IMR-90 (cell line): Measurements from ENCODE around the gene PKHD1. TPM values are rescaled to one million over a fixed set of nuclear protein-coding genes. Genes with fewer than 3 reads are reported as not detected.

Experiments used
- ATAC-seq: fragments of 200-7000 bp; cut with Tn5 transposase; 2 replicates; pipeline ENCODE4 v1.9.1; 2020; ENCODE audit warnings: low read depth, mild to moderate bottlenecking, moderate library complexity
- BruUV-seq: library from RNA; stranded (reverse); fragments of 400-500 nt; replicated peaks from 2 replicates; lab custom pipeline; 2021; lab: Mats Ljungman, UMichigan
- CTCF ChIA-PET: fragments of 300-600 bp; formaldehyde crosslinking; extraction: SDS; loops from one replicate; lab custom pipeline; 2021; ENCODE audit warnings: antibody characterized with exemption; lab: Yijun Ruan, JAX
- POLR2A ChIA-PET: fragments of 300-600 bp; sonication (Branson Sonifier 250); formaldehyde crosslinking; loops from one replicate; lab custom pipeline; 2022; ENCODE audit warnings: antibody characterized with exemption; ENCODE audit not compliant: unreplicated experiment; lab: Charles Lee
- DNase-seq: peaks from one replicate; pipeline ENCODE4 v3.0.0; 2013
- H2AFZ ChIP-seq: replicated peaks from 2 replicates; pipeline ENCODE3; 2013; ENCODE audit warnings: low read length, mild to moderate bottlenecking; ENCODE audit not compliant: poor library complexity
- H2AK5ac ChIP-seq: 2 replicates; pipeline ENCODE4 v1.6.1; 2013; ENCODE audit warnings: low read depth, low read length, inconsistent platforms
- H2AK9ac ChIP-seq: replicated peaks from 2 replicates; pipeline ENCODE3; 2013; ENCODE audit warnings: mild to moderate bottlenecking, low read depth, low read length, moderate library complexity; ENCODE audit not compliant: poor library complexity
- H2BK120ac ChIP-seq: 2 replicates; pipeline ENCODE4 v1.6.1; 2013; ENCODE audit warnings: low read depth, low read length, inconsistent platforms
- H2BK15ac ChIP-seq: 3 replicates; pipeline ENCODE4 v1.6.1; 2013; ENCODE audit warnings: low read depth, low read length, inconsistent platforms
- H2BK20ac ChIP-seq: 2 replicates; pipeline ENCODE4 v1.6.1; 2013; ENCODE audit warnings: low read depth, mild to moderate bottlenecking, inconsistent platforms, low read length, moderate library complexity
- H2BK5ac ChIP-seq: 2 replicates; pipeline ENCODE4 v1.6.1; 2013; ENCODE audit warnings: mild to moderate bottlenecking, low read depth, low read length, inconsistent platforms; ENCODE audit not compliant: poor library complexity, severe bottlenecking
- H3K14ac ChIP-seq: replicated peaks from 2 replicates; pipeline ENCODE4 v1.6.1; 2013; ENCODE audit warnings: low read depth, low read length, inconsistent platforms
- H3K18ac ChIP-seq: 2 replicates; pipeline ENCODE4 v1.6.1; 2013; ENCODE audit warnings: low read depth, low read length, control low read depth
- H3K23ac ChIP-seq: 2 replicates; pipeline ENCODE4 v1.6.1; 2013; ENCODE audit warnings: low read depth, low read length, inconsistent platforms
- H3K27ac ChIP-seq: 2 replicates; pipeline ENCODE4 v1.5.1; 2013; ENCODE audit warnings: mild to moderate bottlenecking, control low read depth, low read length; ENCODE audit not compliant: insufficient read depth
- H3K27me3 ChIP-seq: 2 replicates; pipeline ENCODE4 v1.6.1; 2013; ENCODE audit warnings: low read length; ENCODE audit not compliant: control insufficient read depth, insufficient read depth
- H3K36me3 ChIP-seq: 2 replicates; pipeline ENCODE4 v1.6.1; 2013; ENCODE audit warnings: low read length, mixed read lengths; ENCODE audit not compliant: control insufficient read depth, insufficient read depth
- H3K4ac ChIP-seq: 2 replicates; pipeline ENCODE4 v1.6.1; 2013; ENCODE audit warnings: low read depth, low read length, inconsistent platforms
- H3K4me1 ChIP-seq: 2 replicates; pipeline ENCODE4 v1.6.1; 2013; ENCODE audit warnings: low read length, mixed read lengths; ENCODE audit not compliant: control insufficient read depth, insufficient read depth
- H3K4me2 ChIP-seq: 2 replicates; pipeline ENCODE4 v1.6.1; 2013; ENCODE audit warnings: low read depth, mild to moderate bottlenecking, control low read depth, low read length, moderate library complexity
- H3K4me3 ChIP-seq: 2 replicates; pipeline ENCODE4 v1.5.1; 2013; ENCODE audit warnings: low read depth, mild to moderate bottlenecking, control low read depth, low read length, moderate library complexity; ENCODE audit not compliant: insufficient read depth
- H3K56ac ChIP-seq: 2 replicates; pipeline ENCODE4 v1.6.1; 2013; ENCODE audit warnings: low read length, inconsistent platforms; ENCODE audit not compliant: insufficient read depth; ENCODE audit errors: extremely low read depth
- H3K79me1 ChIP-seq, 2 experiments: 2 replicates each; pipeline ENCODE4 v1.6.1; 2013; ENCODE audit warnings: low read length in 2 of 2, inconsistent platforms in 1 of 2, low read depth in 1 of 2
- H3K9ac ChIP-seq: 2 replicates; pipeline ENCODE4 v1.6.1; 2013; ENCODE audit warnings: low read depth, low read length, control low read depth
- H3K9me1 ChIP-seq: 2 replicates; pipeline ENCODE4 v1.6.1; 2013; ENCODE audit warnings: low read length, inconsistent platforms; ENCODE audit not compliant: insufficient read depth
- H3K9me3 ChIP-seq: 2 replicates; pipeline ENCODE4 v1.6.1; 2013; ENCODE audit warnings: low read length; ENCODE audit not compliant: control insufficient read depth, insufficient read depth
- H4K20me1 ChIP-seq: 2 replicates; pipeline ENCODE4 v1.6.1; 2013; ENCODE audit warnings: low read length, inconsistent platforms; ENCODE audit not compliant: insufficient read depth
- H4K5ac ChIP-seq: 2 replicates; pipeline ENCODE4 v1.6.1; 2013; ENCODE audit warnings: mild to moderate bottlenecking, low read depth, low read length, control low read depth
- H4K8ac ChIP-seq, 2 experiments: 2 replicates each; pipeline ENCODE4 v1.6.1; 2013; ENCODE audit warnings: low read depth in 2 of 2, low read length in 2 of 2, control low read depth in 1 of 2, inconsistent platforms in 1 of 2
- H4K91ac ChIP-seq: 2 replicates; pipeline ENCODE4 v1.6.1; 2013; ENCODE audit warnings: low read depth, low read length, inconsistent platforms; ENCODE audit not compliant: insufficient read depth
- BHLHE40 ChIP-seq: fragments of 150-350 bp; IDR thresholded peaks from 2 replicates; pipeline ENCODE4 v1.6.1; 2016; ENCODE audit warnings: mild to moderate bottlenecking, low read depth, low read length
- CEBPB ChIP-seq: IDR thresholded peaks from 2 replicates; pipeline ENCODE4 v1.6.1; 2012; ENCODE audit warnings: low read depth, low read length, improper control_type of control experiment
- CTCF ChIP-seq: conservative IDR thresholded peaks from 2 replicates; pipeline ENCODE4 v1.5.1; 2012; ENCODE audit warnings: mild to moderate bottlenecking, low read depth, low read length, improper control_type of control experiment
- FOS ChIP-seq: fragments of 150-350 bp; IDR thresholded peaks from 2 replicates; pipeline ENCODE4 v1.6.1; 2016; ENCODE audit warnings: low read depth, low read length
- MAFK ChIP-seq: IDR thresholded peaks from 2 replicates; pipeline ENCODE4 v1.6.1; 2012; ENCODE audit warnings: low read depth, low read length, improper control_type of control experiment
- MAZ ChIP-seq: IDR thresholded peaks from 2 replicates; pipeline ENCODE4 v1.6.1; 2012; ENCODE audit warnings: low read depth, mild to moderate bottlenecking, low read length, improper control_type of control experiment, moderate library complexity, borderline replicate concordance
- MXI1 ChIP-seq: IDR thresholded peaks from 2 replicates; pipeline ENCODE4 v1.6.1; 2012; ENCODE audit warnings: low read depth, mild to moderate bottlenecking, low read length, moderate library complexity, borderline replicate concordance
- NFE2L2 ChIP-seq: fragments of 150-350 bp; IDR thresholded peaks from 2 replicates; pipeline ENCODE4 v1.6.1; 2016; ENCODE audit warnings: low read depth, mild to moderate bottlenecking, low read length
- POLR2A ChIP-seq: IDR thresholded peaks from 2 replicates; pipeline ENCODE4 v1.6.1; 2012; ENCODE audit warnings: mild to moderate bottlenecking, low read depth, low read length
- RAD21 ChIP-seq: IDR thresholded peaks from 2 replicates; pipeline ENCODE4 v1.6.1; 2012; ENCODE audit warnings: low read length, improper control_type of control experiment
- RCOR1 ChIP-seq: IDR thresholded peaks from 2 replicates; pipeline ENCODE4 v1.6.1; 2012; ENCODE audit warnings: mild to moderate bottlenecking, low read length, improper control_type of control experiment; ENCODE audit not compliant: insufficient replicate concordance
- RFX5 ChIP-seq: IDR thresholded peaks from 2 replicates; pipeline ENCODE4 v1.8.0; 2012; ENCODE audit warnings: low read depth, mild to moderate bottlenecking, low read length, moderate library complexity
- SMC3 ChIP-seq: fragments of 150-350 bp; IDR thresholded peaks from 2 replicates; pipeline ENCODE4 v1.6.1; 2016; ENCODE audit warnings: low read depth, mild to moderate bottlenecking, antibody characterized with exemption, low read length, moderate library complexity
- WGBS, 2 experiments: methylation state at CpG; one replicate each; pipeline versions ENCODE4 v1.1.5 to v1.1.7; 2013; ENCODE audit warnings: missing lambda C conversion rate in 2 of 2; ENCODE audit not compliant: insufficient read length in 1 of 2; ENCODE audit errors: extremely low coverage in 2 of 2; 5-methylcytosine and 5-hydroxymethylcytosine counted together
- dilution Hi-C: fragments of 300-500 bp; cut with HindIII; formaldehyde crosslinking; loops from one replicate; pipeline ENCODE4 v1.14.3; 2018; ENCODE audit warnings: low sequenced_read_pairs; ENCODE audit not compliant: unreplicated experiment
- in situ Hi-C: fragments of 300-500 bp; cut with MboI; formaldehyde crosslinking; loops from 3 replicates; pipeline ENCODE4 v1.14.3; 2019; ENCODE audit warnings: low sequenced_read_pairs, inconsistent platforms, mixed read lengths
- intact Hi-C: fragments of 100-400 bp; cut with micrococcal nuclease; formaldehyde crosslinking; loops from 2 replicates; pipeline ENCODE4 v1.10.0; 2022
- polyA plus RNA-seq, 3 experiments: library from polyadenylated mRNA; depleted of rRNA; stranded (reverse); fragments of >200 nt; gene quantifications; 2 replicates each; pipeline ENCODE4 v1.2.3, GENCODE V29; 2012; ENCODE audit warnings: low replicate concordance in 1 of 3
- total RNA-seq: library from RNA; depleted of rRNA; stranded (reverse); fragments of >200 nt; gene quantifications from 2 replicates; pipeline ENCODE4 v1.2.3, GENCODE V29; 2012
- TF ChIP-seq, protein P1 (sequence below): fragments of 150-350 bp; IDR thresholded peaks from 2 replicates; pipeline ENCODE4 v1.6.1; 2017; ENCODE audit warnings: mild to moderate bottlenecking, antibody characterized with exemption, low read length, low read depth
- TF ChIP-seq, protein P2 (sequence below): fragments of 150-350 bp; IDR thresholded peaks from 2 replicates; pipeline ENCODE4 v1.6.1; 2016; ENCODE audit warnings: low read depth, mild to moderate bottlenecking, low read length, moderate library complexity, borderline replicate concordance

The PKHD1 gene
- total and polyA plus RNA-seq, 2 of the 4 experiments (the other 2 are of a cell fraction), result not detected

- ChIA-PET CTCF (no interaction called here), POLR2A (no interaction called here)
- H3K27ac ChIP-seq, result no peak overlapping the region
- H3K9ac ChIP-seq, result no peak overlapping the region
- no peaks in the 10 kb centered on the region for H3K79me1 ChIP-seq
- H3K9me1 ChIP-seq, result no peaks in the 10 kb centered on the region
- H3K56ac ChIP-seq, result no peak overlapping the region
- H3K4me2 ChIP-seq, result no peak overlapping the region
- H2AK5ac ChIP-seq, result no peak overlapping the region
- no peak overlapping the region for H2BK5ac ChIP-seq
- DNase-seq (no peak), ATAC-seq (no peak)
- dilution Hi-C loops, result no loop called here
- H2BK120ac ChIP-seq, result no peak overlapping the region
- no peak overlapping the region for H2AFZ ChIP-seq
- no peak overlapping the region for H4K5ac ChIP-seq
- no CpG with 5 or more reads among the region's 1 CpG for WGBS, 2 experiments
- no peak overlapping the region for H3K4me3 ChIP-seq
- H4K8ac ChIP-seq, result no peak overlapping the region
- no peak for TF ChIP-seq MXI1
- no peak for TF ChIP-seq CEBPB
- no peak for TF ChIP-seq CTCF
- no peak for TF ChIP-seq RAD21
- no peak for TF ChIP-seq SMC3
- TF ChIP-seq POLR2A, result no peak
- TF ChIP-seq BHLHE40, result no peak
- TF ChIP-seq RFX5, result no peak
- no peak for TF ChIP-seq MAZ
- no peak for TF ChIP-seq RCOR1
- TF ChIP-seq, protein P1, sequence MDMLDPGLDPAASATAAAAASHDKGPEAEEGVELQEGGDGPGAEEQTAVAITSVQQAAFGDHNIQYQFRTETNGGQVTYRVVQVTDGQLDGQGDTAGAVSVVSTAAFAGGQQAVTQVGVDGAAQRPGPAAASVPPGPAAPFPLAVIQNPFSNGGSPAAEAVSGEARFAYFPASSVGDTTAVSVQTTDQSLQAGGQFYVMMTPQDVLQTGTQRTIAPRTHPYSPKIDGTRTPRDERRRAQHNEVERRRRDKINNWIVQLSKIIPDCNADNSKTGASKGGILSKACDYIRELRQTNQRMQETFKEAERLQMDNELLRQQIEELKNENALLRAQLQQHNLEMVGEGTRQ, result no peak
- TF ChIP-seq MAFK, result no peak
- TF ChIP-seq, protein P2, sequence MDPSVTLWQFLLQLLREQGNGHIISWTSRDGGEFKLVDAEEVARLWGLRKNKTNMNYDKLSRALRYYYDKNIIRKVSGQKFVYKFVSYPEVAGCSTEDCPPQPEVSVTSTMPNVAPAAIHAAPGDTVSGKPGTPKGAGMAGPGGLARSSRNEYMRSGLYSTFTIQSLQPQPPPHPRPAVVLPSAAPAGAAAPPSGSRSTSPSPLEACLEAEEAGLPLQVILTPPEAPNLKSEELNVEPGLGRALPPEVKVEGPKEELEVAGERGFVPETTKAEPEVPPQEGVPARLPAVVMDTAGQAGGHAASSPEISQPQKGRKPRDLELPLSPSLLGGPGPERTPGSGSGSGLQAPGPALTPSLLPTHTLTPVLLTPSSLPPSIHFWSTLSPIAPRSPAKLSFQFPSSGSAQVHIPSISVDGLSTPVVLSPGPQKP, result no peak
- TF ChIP-seq NFE2L2, result no peak
- TF ChIP-seq FOS, result no peak
- no peak overlapping the region for H2BK15ac ChIP-seq
- H4K91ac ChIP-seq, result no peak overlapping the region
- H3K23ac ChIP-seq, result no peak overlapping the region
- H3K36me3 ChIP-seq, result no peaks in the 10 kb centered on the region
- H3K9me3 ChIP-seq, result peaks cover 7% of the 10 kb centered on the region
- H3K14ac ChIP-seq, result no peak overlapping the region
- H2BK20ac ChIP-seq, result no peak overlapping the region
- H3K4ac ChIP-seq, result no peak overlapping the region
- in situ Hi-C loops, result no loop called here
- no peaks in the 10 kb centered on the region for H4K20me1 ChIP-seq
- no TSS peak for BruUV-seq
- no peak overlapping the region for H2AK9ac ChIP-seq
- no peak overlapping the region for H3K18ac ChIP-seq
- no peaks in the 10 kb centered on the region for H3K27me3 ChIP-seq
- H3K4me1 ChIP-seq, result no peaks in the 10 kb centered on the region
- intact Hi-C loops, result no loop called here
Observed at GRCh38 chr6:51594981-51595380, 492.4 kb downstream of the PKHD1 start.
